ENCODE data around the gene POMGNT1.

Gene POMGNT1

DNA sequence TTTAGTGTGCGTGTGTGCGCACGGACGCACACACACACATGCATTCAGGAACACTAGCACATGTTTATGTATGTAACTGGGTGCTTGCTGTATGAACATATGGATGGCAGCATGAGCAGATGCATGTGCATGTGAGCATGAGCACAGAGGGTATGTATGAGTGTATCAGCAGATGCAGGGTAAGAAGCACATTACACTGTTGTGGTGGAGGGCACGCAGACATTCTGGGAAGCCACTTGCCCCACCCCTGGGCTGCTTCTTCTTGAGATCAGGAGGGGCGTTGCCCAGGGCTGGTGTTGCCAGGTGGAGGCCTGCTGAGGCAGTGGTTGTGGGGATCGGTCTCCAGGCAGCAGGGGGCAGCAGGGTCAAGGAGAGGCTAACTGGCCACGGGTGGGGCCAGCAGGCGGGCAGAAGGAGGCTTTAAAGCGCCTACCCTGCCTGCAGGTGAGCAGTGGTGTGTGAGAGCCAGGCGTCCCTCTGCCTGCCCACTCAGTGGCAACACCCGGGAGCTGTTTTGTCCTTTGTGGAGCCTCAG, 18.1 kb downstream of the POMGNT1 start:
- TF ChIP-seq, protein P1, sequence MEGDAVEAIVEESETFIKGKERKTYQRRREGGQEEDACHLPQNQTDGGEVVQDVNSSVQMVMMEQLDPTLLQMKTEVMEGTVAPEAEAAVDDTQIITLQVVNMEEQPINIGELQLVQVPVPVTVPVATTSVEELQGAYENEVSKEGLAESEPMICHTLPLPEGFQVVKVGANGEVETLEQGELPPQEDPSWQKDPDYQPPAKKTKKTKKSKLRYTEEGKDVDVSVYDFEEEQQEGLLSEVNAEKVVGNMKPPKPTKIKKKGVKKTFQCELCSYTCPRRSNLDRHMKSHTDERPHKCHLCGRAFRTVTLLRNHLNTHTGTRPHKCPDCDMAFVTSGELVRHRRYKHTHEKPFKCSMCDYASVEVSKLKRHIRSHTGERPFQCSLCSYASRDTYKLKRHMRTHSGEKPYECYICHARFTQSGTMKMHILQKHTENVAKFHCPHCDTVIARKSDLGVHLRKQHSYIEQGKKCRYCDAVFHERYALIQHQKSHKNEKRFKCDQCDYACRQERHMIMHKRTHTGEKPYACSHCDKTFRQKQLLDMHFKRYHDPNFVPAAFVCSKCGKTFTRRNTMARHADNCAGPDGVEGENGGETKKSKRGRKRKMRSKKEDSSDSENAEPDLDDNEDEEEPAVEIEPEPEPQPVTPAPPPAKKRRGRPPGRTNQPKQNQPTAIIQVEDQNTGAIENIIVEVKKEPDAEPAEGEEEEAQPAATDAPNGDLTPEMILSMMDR (IDR thresholded peaks at IDR 0.05; ENCODE audit: low read length, missing control alignments) = no peak
- no peak overlapping the region for H3K4me3 ChIP-seq (replicated peaks; ENCODE audit: low read depth, low read length)
- no peak for DNase-seq (ENCODE audit: low read depth)

GRCh38 chr1:46179138-46180081, 18.8 kb downstream of the POMGNT1 start:
- H3K4me3 ChIP-seq (replicated peaks; ENCODE audit: low read depth, low read length) = no peak overlapping the region
- TF ChIP-seq, protein P1 (IDR thresholded peaks at IDR 0.05; ENCODE audit: low read length, missing control alignments) = peak; percentile 90
- DNase-seq (ENCODE audit: low read depth) = peak; percentile 89

DNA sequence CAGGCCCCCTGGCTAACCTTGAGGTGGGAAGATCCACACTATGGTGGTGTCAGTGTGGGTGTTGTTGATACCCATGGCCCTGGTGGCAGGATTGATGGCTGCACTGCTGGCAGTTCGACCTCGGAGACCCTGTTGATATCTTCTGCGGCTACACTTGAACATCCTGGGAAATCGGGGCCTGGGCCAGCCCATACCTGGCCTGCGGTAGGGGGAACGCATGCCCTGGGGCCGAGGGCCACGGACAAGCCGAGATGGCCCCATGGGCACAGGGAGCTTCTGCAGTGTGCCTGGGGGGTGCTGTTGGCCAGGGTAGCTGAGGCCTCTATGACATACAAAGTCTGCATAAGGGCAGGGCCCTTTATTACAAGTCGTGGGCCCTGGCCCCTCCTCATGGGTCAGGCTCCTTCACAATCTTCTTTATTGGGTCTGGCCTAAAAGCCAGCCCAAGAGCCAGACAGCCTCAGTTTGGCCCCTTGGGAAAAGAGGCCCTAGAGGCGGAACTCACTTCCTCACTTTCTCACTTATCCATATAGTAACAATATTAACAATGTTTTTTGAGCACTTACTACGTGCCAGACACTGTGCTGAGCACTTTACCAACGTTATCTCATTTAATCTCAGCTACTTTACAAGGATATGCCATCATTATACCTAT, 21.9 kb downstream of the POMGNT1 start, which contains the start of gene P3R3URF:
Gene P3R3URF, minus strand, starts transcription at position 278 of the 655 bp plus-strand sequence. Its CDS starts 17 bp downstream, at position 261.
- H3K4me3 ChIP-seq (replicated peaks; ENCODE audit: low read depth, low read length) = no peak within 1 kb of the TSS
- TF ChIP-seq, protein P1 (IDR thresholded peaks at IDR 0.05; ENCODE audit: low read length, missing control alignments) = no peak
- no peak for DNase-seq (ENCODE audit: low read depth)

GRCh38 chr1:46175243-46175642, 23.0 kb downstream of the POMGNT1 start:
- no peak overlapping the region for H3K4me3 ChIP-seq (replicated peaks; ENCODE audit: low read depth, low read length)
- DNase-seq (ENCODE audit: low read depth) = no peak
- TF ChIP-seq, protein P1 (IDR thresholded peaks at IDR 0.05; ENCODE audit: low read length, missing control alignments) = no peak

GRCh38 chr1:46174448-46175231, 23.6 kb downstream of the POMGNT1 start, which contains the start of gene TSPAN1:
Gene TSPAN1 (plus strand): TSS chr1:46175087. CDS start chr1:46181108, 6,021 bp downstream.
- peak; percentile 17 for DNase-seq (ENCODE audit: low read depth)
- TF ChIP-seq, protein P1 (IDR thresholded peaks at IDR 0.05; ENCODE audit: low read length, missing control alignments) = no peak

GRCh38 chr1:46173361-46173856, 24.8 kb downstream of the POMGNT1 start:
- TF ChIP-seq, protein P1 (IDR thresholded peaks at IDR 0.05; ENCODE audit: low read length, missing control alignments) = no peak
- H3K4me3 ChIP-seq (replicated peaks; ENCODE audit: low read depth, low read length) = no peak overlapping the region
- DNase-seq (ENCODE audit: low read depth) = peak; percentile 18

More at GRCh38 chr1:46174448-46175231, 23.6 kb downstream of the POMGNT1 start, which contains the start of gene TSPAN1:
- H3K4me3 ChIP-seq (replicated peaks; ENCODE audit: low read depth, low read length) = no peak within 1 kb of the TSS

Data from fibroblast of pulmonary artery (primary cell).